Measurements from ENCODE around the gene KCNJ14. TPM values are rescaled to one million over a fixed set of nuclear protein-coding genes. Genes with fewer than 3 reads are reported as not detected.
"Not testable (repeated sequence)": the region's sequence is repeated elsewhere in the genome, so short reads cannot be mapped to it uniquely, and the experiment has no call there.

KCNJ14 gene
- total RNA-seq, 4 donors from 2014 or later: 0.57 to 1.3 (median 0.92) TPM

DNA sequence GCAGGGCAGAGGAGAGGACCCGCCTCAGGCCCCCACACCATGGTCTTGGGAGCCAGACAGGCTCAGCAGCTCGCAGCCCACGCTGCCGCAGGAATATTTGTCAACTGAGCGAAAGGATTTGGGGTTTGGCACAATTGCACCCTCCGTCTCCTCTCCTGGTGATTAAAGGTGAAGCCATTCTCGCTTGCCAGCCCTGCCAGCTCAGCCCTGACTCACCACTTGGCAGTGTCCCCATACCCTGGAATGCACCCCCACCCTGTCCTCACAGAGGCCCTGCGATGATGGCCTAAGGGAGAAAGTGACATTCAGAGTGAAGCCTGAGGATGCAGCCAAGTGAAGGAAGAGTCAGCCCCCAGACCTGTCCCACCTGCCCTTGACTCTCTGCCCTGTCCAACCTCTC is 32.6 kb downstream of the KCNJ14 start:
- intact Hi-C loops (cut with DNase I): no loop called here
- 14 to 22% methylated on average over 6 to 7 of the region's 8 CpGs for WGBS, 2 donors
- Histone ChIP-seq H3K36me3 (peaks cover 0 to 4% (median 0%) of the 10 kb centered on the region in 3 donors), H3K27me3 (no peaks in the 10 kb centered on the region), H3K9me3 (no peaks in the 10 kb centered on the region), H3K27ac (peak overlapping the region; percentile 76 to 89 (median 82)), H3K4me3 (no peak overlapping the region), H3K4me1 (peaks cover 7 to 68% (median 32%) of the 10 kb centered on the region in 3 donors)
- no peak for DNase-seq
- peak in 1 of 4 donors; percentile 12 for TF ChIP-seq POLR2A (IDR thresholded peaks at IDR 0.05)
- TF ChIP-seq, protein P1, sequence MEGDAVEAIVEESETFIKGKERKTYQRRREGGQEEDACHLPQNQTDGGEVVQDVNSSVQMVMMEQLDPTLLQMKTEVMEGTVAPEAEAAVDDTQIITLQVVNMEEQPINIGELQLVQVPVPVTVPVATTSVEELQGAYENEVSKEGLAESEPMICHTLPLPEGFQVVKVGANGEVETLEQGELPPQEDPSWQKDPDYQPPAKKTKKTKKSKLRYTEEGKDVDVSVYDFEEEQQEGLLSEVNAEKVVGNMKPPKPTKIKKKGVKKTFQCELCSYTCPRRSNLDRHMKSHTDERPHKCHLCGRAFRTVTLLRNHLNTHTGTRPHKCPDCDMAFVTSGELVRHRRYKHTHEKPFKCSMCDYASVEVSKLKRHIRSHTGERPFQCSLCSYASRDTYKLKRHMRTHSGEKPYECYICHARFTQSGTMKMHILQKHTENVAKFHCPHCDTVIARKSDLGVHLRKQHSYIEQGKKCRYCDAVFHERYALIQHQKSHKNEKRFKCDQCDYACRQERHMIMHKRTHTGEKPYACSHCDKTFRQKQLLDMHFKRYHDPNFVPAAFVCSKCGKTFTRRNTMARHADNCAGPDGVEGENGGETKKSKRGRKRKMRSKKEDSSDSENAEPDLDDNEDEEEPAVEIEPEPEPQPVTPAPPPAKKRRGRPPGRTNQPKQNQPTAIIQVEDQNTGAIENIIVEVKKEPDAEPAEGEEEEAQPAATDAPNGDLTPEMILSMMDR (IDR thresholded peaks at IDR 0.05): no peak

DNA sequence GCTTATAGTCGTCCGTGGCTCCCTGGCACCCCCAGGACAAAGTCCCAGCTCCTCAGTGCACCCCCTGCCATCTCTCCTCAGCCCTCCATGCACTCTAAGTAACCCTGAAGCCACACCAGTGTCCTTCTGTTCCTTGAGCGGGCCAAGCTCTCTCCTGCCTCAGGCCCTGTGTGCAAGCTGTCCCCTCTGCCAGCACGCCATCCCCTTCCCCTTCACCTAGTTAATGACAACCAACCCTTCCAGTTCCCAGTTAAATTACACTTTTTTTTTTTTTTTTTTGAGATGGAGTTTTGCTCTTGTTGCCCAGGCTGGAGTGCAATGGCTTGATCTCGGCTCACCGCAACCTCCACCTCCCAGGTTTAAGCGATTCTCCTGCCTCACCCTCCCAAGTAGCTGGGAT is 33.1 kb downstream of the KCNJ14 start:
- H3K27ac ChIP-seq: peak overlapping the region; percentile 76 to 89 (median 82)
- H3K4me1 ChIP-seq: peaks cover 7 to 71% (median 32%) of the 10 kb centered on the region in 3 donors
- H3K27me3 ChIP-seq; DNase-seq; H3K36me3 ChIP-seq; H3K9me3 ChIP-seq; H3K4me3 ChIP-seq; intact Hi-C loops (cut with DNase I): not testable (repeated sequence)
- 64 to 67% methylated on average over 7 of the region's 7 CpGs for WGBS, 2 donors

DNA sequence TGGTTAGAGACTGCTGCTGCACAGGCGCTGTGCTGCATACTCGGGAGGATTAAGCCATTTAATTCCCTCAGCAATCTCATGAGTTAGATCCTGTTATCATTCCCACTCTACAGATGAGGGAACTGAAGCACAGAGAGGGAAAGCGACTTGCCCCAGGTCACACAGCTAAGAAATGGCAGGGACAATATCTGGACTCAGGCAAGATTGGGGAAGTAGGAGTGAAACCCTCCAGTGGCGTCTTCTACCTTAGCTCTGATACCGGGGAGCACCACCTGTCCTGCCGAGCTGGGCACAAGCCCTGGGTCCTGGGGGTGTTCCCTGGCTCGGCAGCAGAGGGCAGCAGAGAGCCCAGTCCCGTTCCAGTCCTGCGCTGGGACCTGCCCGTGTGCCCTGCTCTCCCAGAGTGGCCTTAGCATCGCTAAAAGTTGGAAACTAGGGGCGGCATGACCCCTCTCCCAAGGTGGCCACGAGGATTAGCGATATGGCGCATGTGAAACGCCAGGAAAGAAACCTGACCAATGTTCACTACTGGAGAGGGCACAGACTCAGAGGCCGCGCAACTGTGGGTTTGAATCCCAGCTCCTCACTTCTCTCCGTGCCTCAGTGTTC is 34.3 kb downstream of the KCNJ14 start:
- H3K4me1 ChIP-seq: peaks cover 13 to 80% (median 38%) of the 10 kb centered on the region in 3 donors
- no peaks in the 10 kb centered on the region for H3K27me3 ChIP-seq
- H3K9me3 ChIP-seq: no peaks in the 10 kb centered on the region
- intact Hi-C loops (cut with DNase I): no loop called here
- 37 to 69% methylated on average over 5 to 13 of the region's 19 CpGs for WGBS, 2 donors
- TF ChIP-seq, protein P1 (IDR thresholded peaks at IDR 0.05): peak; percentile 82 to 95 (median 91)
- no peak for TF ChIP-seq POLR2A (IDR thresholded peaks at IDR 0.05)
- no peak overlapping the region for H3K27ac ChIP-seq
- no peak for DNase-seq
- no peak overlapping the region for H3K4me3 ChIP-seq
- H3K36me3 ChIP-seq: peaks cover 0 to 4% (median 0%) of the 10 kb centered on the region in 3 donors

DNA sequence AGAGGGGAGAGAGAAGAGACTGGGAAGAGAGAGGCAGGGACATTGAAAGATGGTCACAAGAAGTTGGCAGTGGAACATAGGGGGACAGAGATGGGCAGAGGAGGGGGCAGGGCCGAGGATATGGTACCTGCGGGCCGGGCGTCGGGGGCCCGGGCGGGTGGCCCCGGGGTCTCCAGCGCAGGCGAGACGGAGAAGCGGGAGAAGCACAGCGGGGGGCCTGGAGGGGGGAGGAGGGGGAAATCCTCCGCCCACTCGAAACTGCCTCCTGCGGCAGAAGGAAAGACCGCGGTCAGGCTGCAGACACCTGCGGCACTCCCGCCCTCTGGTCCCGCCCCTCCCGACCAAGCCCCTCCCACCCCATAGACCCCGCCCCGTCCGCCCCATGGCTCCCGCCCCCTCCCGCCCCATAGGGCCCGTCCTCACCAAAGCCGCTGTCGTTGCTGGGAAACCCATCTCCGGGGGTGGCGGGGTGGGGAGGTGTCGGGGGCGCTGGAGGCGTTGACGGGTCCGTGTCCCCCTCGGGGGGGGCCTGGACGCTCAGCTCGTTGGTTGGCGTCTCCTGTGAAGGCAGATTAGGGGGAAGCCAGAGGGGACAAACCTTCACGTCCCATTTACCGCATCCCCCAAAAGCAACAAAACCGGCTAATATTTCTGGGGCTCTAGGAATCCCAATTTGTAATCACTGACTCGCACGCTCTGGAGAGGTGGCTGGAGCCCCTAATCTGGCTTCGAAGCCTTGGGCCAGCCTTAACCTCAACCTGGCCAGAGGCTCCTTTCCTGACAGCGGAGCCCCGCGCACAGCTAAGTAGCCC is 35.8 kb downstream of the KCNJ14 start:
- intact Hi-C loops (cut with DNase I): no loop called here
- Histone ChIP-seq H3K4me3 (peak overlapping the region in 1 of 4 donors; percentile 37), H3K9me3 (no peaks in the 10 kb centered on the region), H3K4me1 (peaks cover 13 to 92% (median 39%) of the 10 kb centered on the region in 3 donors), H3K36me3 (no peaks in the 10 kb centered on the region), H3K27ac (peak overlapping the region in 3 of 4 donors; percentile 30 to 85 (median 33)), H3K27me3 (no peaks in the 10 kb centered on the region)
- DNase-seq: no peak
- TF ChIP-seq, protein P1 (IDR thresholded peaks at IDR 0.05): no peak
- TF ChIP-seq POLR2A (IDR thresholded peaks at IDR 0.05): no peak
- WGBS, 2 donors: 14 to 25% methylated on average over 16 to 34 of the region's 50 CpGs

DNA sequence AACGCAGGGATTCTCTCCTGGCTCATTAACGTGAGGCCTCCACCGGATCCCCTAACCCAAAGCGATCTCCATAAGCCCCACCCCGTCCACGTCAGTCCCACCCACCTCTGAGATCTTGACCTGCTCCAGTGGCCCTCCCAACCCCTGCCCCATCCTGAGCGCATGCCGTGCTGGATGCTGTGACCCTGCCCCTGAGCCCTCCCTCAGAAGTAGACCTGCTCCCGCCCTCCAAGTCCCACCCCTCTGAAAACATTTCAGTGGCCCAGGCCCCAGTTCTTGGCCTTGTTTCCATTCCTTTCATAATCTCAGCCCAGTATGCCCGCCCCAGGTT is 36.4 kb downstream of the KCNJ14 start:
- Histone ChIP-seq H3K4me1 (peaks cover 13 to 86% (median 39%) of the 10 kb centered on the region in 3 donors), H3K27me3 (no peaks in the 10 kb centered on the region), H3K36me3 (no peaks in the 10 kb centered on the region), H3K4me3 (peak overlapping the region in 1 of 4 donors; percentile 37), H3K27ac (peak overlapping the region in 3 of 4 donors; percentile 22 to 89 (median 85)), H3K9me3 (no peaks in the 10 kb centered on the region)
- DNase-seq: no peak
- 58 to 65% methylated on average over 7 to 9 of the region's 10 CpGs for WGBS, 2 donors
- intact Hi-C loops (cut with DNase I): no loop called here
- no peak for TF ChIP-seq POLR2A (IDR thresholded peaks at IDR 0.05)
- TF ChIP-seq, protein P1 (IDR thresholded peaks at IDR 0.05): no peak

Measured in esophagus squamous epithelium (tissue), 5 donors.